ENCODE measurements around the gene UBE2D2.

The UBE2D2 gene

DNA sequence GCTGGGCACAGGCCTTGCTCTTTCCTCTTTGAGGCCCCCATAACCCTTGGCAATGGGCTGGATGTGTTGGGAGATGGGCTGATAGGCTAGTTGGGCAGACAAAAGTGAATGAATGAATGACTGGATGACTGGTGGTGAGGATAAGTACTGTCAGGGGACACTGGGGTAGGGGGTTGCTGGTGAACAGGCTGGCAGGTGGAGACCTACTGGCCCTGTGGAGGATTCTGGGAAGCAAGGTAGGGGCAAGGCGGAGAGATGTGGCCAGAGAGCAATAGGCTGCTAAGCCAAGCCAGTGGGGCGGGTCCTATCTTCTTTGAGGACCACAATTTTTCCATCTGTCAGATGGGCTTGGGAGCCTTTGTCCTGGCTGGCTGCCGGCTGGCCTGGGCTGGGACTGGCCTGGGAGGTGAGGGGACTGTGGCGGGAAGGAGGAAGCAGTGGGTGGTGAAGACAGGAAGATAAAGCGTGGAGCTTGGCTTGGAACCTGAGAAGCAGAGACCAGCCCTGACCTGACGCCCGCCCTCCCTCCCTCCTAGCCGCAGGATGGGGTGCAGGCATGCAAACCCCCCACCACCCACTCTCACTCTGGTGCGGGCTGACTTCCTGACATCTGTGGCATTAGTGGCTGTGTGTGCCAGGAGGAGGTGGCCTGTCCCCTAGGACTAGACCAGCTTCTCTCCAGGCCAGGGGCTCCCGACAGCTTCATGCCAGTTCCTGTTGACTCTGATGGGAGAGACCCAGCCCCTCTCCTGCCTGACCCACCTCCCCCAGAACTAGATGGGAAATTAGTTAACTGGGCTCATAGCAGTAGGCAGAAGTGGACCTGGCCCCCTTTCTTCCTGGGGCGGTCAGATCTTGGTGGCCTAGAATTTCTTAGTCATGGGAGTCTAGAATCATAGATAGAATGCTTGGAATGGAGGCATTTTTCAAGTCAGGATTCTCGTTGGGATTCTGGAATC, 96.5 kb downstream of the UBE2D2 start:
- no peaks in the 10 kb centered on the region for H3K9me3 ChIP-seq
- peak overlapping the region; percentile 85 for H3K27ac ChIP-seq
- TF ChIP-seq Cebpa-rat (IDR thresholded peaks at IDR 0.05) = no peak
- H3K9ac ChIP-seq = peak overlapping the region; percentile 77
- H3K4me1 ChIP-seq = peaks cover 99% of the 10 kb centered on the region
- H4K20me1 ChIP-seq = peaks cover 97% of the 10 kb centered on the region
- H3K36me3 ChIP-seq = peaks cover 5% of the 10 kb centered on the region; the same call in 1 of the 2 replicates
- peak overlapping the region; percentile 93 for H3K4me2 ChIP-seq
- no peaks in the 10 kb centered on the region for H3K27me3 ChIP-seq
- no peak overlapping the region for H3K4me3 ChIP-seq

- Histone ChIP-seq H3K9ac (peak overlapping the region; percentile 77), H4K20me1 (peaks cover 97% of the 10 kb centered on the region), H3K4me1 (peaks cover 99% of the 10 kb centered on the region), H3K4me2 (peak overlapping the region; percentile 93), H3K9me3 (no peaks in the 10 kb centered on the region), H3K36me3 (peaks cover 6% of the 10 kb centered on the region; the same call in 1 of the 2 replicates), H3K27ac (peak overlapping the region; percentile 85), H3K4me3 (peak overlapping the region; percentile 58), H3K27me3 (no peaks in the 10 kb centered on the region)
- TF ChIP-seq Cebpa-rat (IDR thresholded peaks at IDR 0.05) = no peak
Measured at GRCh38 chr5:139658501-139658927, 97.4 kb downstream of the UBE2D2 start.

DNA sequence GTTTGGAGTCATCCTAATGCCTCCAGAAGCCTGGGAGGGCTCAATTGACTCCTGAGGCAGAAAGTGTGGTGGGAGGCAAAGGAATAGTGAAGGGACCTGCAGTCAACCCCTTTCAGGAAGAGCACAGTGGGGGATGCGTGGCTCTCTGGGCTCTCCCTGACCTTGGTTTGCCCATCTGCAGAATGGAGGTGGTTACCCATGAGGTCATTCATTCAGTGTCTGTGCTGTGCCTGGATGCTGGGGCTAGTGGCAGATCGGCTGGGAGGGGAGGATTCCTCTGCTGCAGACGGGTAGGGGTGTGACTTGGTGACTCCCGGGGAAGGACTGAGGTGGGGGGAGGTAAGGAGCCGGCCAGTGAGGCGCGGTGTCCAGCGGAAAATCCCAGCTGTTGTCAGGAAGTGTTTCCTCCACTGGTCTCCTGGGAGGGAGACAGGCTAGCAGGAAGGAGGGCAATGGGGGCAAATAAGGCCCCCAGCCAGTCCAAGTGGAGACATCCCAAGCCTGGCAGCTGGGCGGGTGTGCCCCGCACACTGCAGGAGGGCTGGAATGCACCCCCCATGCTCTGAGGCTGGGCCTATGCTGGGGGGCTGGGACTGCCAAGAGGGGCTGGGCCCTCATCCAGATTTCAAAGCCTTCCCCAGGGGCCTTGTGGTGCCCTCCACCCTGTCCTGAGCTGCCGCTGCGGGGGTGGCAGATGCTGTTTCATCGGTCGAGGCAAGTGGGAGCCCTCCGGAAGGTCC, 98.0 kb downstream of the UBE2D2 start:
- peak overlapping the region; percentile 93 for H3K4me2 ChIP-seq
- peaks cover 99% of the 10 kb centered on the region for H3K4me1 ChIP-seq
- H3K9me3 ChIP-seq = no peaks in the 10 kb centered on the region
- H3K9ac ChIP-seq = peak overlapping the region; percentile 77
- peak overlapping the region; percentile 58 for H3K4me3 ChIP-seq
- peaks cover 6% of the 10 kb centered on the region; the same call in 1 of the 2 replicates for H3K36me3 ChIP-seq
- H4K20me1 ChIP-seq = peaks cover 97% of the 10 kb centered on the region
- H3K27me3 ChIP-seq = no peaks in the 10 kb centered on the region
- H3K27ac ChIP-seq = peak overlapping the region; percentile 85
- no peak for TF ChIP-seq Cebpa-rat (IDR thresholded peaks at IDR 0.05)

DNA sequence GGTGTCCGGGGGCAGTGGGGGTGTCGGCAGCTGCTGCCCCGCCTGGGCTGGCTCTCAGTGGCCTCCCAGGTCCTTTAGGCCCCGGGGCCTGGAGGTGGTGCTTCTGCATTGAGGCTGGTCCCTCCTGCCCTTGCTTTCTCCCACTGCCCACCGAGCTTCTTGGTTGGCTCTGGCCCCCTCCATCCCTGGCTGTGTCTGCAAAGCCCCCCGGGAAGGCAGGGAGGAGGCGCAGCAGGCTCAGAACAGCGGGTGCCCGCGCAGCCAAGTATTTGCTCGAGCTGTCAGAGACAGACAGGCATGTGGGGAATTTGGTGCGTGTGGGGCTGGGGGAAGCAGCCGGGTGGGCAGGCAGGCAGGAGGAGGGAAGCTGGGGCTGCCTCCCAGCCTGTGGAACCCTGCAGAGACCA, 98.6 kb downstream of the UBE2D2 start:
- Histone ChIP-seq H3K4me2 (peak overlapping the region; percentile 93), H3K9ac (peak overlapping the region; percentile 77), H3K27ac (peak overlapping the region; percentile 85), H3K9me3 (no peaks in the 10 kb centered on the region), H3K27me3 (no peaks in the 10 kb centered on the region), H3K36me3 (peaks cover 6% of the 10 kb centered on the region; the same call in 1 of the 2 replicates), H3K4me3 (peak overlapping the region; percentile 58), H4K20me1 (peaks cover 97% of the 10 kb centered on the region), H3K4me1 (peaks cover 99% of the 10 kb centered on the region)
- no peak for TF ChIP-seq Cebpa-rat (IDR thresholded peaks at IDR 0.05)

DNA sequence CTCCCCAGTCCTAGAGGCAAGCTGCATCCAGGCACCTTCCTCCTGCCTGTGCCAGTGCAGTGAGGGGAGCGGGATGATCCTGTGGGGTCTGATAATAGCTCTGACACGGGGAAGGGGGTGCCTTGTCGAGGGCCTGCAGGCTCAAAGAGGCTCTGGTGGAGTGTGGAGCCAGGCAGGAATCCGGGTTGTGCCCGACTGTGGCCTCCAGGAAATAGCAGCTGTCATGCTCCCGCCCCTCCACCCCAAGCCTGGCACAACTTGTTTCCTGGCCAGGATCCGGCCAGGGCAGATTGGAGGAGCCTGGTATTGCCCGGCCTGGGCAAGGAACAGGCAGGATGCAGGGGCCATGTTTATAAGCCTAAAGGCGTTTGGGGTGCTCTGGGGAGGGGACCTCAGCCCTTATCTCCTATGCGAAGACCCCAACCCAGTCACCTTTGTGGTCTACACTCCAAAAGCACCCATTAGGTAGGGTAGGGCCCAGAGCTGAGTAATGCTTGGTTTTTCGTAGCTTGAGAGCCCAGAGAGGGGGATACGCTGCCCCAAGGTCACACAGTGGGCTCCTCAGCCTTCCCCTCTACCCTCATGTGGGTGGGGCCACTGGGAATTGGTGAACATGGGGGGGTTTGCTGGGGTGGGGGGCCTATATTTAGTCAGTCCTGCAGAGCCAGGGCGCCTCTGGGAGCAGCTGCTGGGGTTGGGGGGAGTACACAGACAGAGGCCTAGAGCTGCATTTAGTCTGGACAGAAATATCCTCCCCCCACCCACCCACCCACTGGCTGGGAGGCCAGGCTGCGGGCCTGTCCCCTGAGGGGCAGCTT, 99.2 kb downstream of the UBE2D2 start:
- Histone ChIP-seq H4K20me1 (peaks cover 97% of the 10 kb centered on the region), H3K9ac (peak overlapping the region; percentile 77), H3K27me3 (no peaks in the 10 kb centered on the region), H3K4me1 (peaks cover 99% of the 10 kb centered on the region), H3K4me2 (peak overlapping the region; percentile 93), H3K36me3 (peaks cover 6% of the 10 kb centered on the region; the same call in 1 of the 2 replicates), H3K4me3 (peak overlapping the region; percentile 58), H3K27ac (peak overlapping the region; percentile 85), H3K9me3 (no peaks in the 10 kb centered on the region)
- TF ChIP-seq Cebpa-rat (IDR thresholded peaks at IDR 0.05) = no peak

GRCh38 chr5:139660923-139661814, 100.0 kb downstream of the UBE2D2 start:
- Histone ChIP-seq H3K27me3 (no peaks in the 10 kb centered on the region), H3K36me3 (peaks cover 6% of the 10 kb centered on the region; the same call in 1 of the 2 replicates), H3K9me3 (no peaks in the 10 kb centered on the region), H3K27ac (peak overlapping the region; percentile 85), H3K4me1 (peaks cover 99% of the 10 kb centered on the region), H4K20me1 (peaks cover 97% of the 10 kb centered on the region), H3K4me2 (peak overlapping the region; percentile 93), H3K4me3 (peak overlapping the region; percentile 58), H3K9ac (peak overlapping the region; percentile 69)
- no peak for TF ChIP-seq Cebpa-rat (IDR thresholded peaks at IDR 0.05)

DNA sequence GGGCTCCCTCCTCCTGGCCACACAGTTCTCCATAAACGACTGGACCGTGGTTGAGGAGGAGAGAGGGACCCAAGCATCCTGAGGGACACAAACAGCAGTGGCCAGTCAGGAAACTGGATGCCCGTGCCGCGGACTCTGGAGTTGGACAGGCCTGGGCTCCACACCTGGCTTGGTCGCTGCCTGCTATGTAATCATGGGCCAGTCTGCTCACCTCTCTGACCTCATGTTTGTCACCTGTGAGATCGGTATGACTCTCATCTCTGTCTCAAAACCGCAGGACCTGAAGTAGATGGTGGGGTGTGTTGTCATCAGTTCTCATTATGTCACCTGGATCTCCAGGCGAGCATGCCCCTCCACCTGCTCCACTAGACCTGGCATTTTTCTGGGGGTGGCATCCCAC, 101.5 kb downstream of the UBE2D2 start:
- peak overlapping the region; percentile 93 for H3K4me2 ChIP-seq
- H3K27ac ChIP-seq = 0 out of 2 replicates have a peak overlapping the region, but pooled peaks have one; percentile 18
- peaks cover 6% of the 10 kb centered on the region; the same call in 1 of the 2 replicates for H3K36me3 ChIP-seq
- no peak overlapping the region for H3K9ac ChIP-seq
- peaks cover 99% of the 10 kb centered on the region for H3K4me1 ChIP-seq
- no peaks in the 10 kb centered on the region for H3K27me3 ChIP-seq
- TF ChIP-seq Cebpa-rat (IDR thresholded peaks at IDR 0.05) = no peak
- no peak overlapping the region for H3K4me3 ChIP-seq
- no peaks in the 10 kb centered on the region for H3K9me3 ChIP-seq
- peaks cover 97% of the 10 kb centered on the region for H4K20me1 ChIP-seq
